Heart left ventricle (tissue), 13 donors: ENCODE results near the gene NPAS1.

Experiments used
- CTCF ChIP-seq, 12 donors: fragments of 200-600 bp; sonication (generic) in 4 of 12; IDR thresholded peaks; one replicate each; pipeline versions ENCODE4 v1.5.0 to v1.8.0; 2018 to 2022; ENCODE audit warnings: antibody characterized with exemption in 12 of 12, mild to moderate bottlenecking in 5 of 12
- POLR2A ChIP-seq, 2 donors: fragments of 450-650 bp; IDR thresholded peaks; one replicate each; pipeline ENCODE4 v1.6.1; 2017; ENCODE audit warnings: antibody characterized with exemption in 2 of 2, mild to moderate bottlenecking in 2 of 2, moderate library complexity in 2 of 2
- donor health status: ischemic (EF 13 %, LVEDD 7.1; RV severe dilation, severe dysfunction).
- donor health status: DM: no; HTN: yes; CAD: no.
- donor health status: DM: no; HTN: no; CAD: no.
- donor health status: ischemic (EF 25% LVEDD 6.9; RV normal size, moderate dysfunction).
- donor health status: ischemic (EF 25% LVEDD 5.7; RV mildly dilated, moderate dysfunction).
- donor health status: ischemic (EF 35%, LVEDD 5.7; RV mildly dilated, moderate dysfunction).
- donor health status: nonischemic (EF 11% LVEDD 7.7; RV severe dilation, severe dysfunction).
- donor health status: DM: yes; HTN: yes; CAD: no.
- donor health status: PGD.
- donor health status: ischemic (EF 29% LVEDD 5.4; RV normal size, mild dysfunction).
- donor health status: nonischemic (EF 23%, LVEDD 6.1; RV moderate dilation, normal function).

- no peak for TF ChIP-seq CTCF (IDR thresholded peaks at IDR 0.05)
- no peak for TF ChIP-seq POLR2A (IDR thresholded peaks at IDR 0.05)
These were observed 40.2 kb upstream of the NPAS1 start for GRCh38 chr19:46979126-46980105.
